SU-DHL-6 (cell line): ENCODE data around the gene RAB6D.
"Not testable (repeated sequence)": the region's sequence is repeated elsewhere in the genome, so short reads cannot be mapped to it uniquely, and the experiment has no call there.

Experiments used
- H2AFZ ChIP-seq: fragments of 200-600 bp; sonication (generic); 2 replicates; pipeline ENCODE4 v1.6.1; 2014; ENCODE audit warnings: low read depth, mild to moderate bottlenecking, moderate library complexity, mixed read lengths, antibody characterized with exemption, low read length; ENCODE audit not compliant: severe bottlenecking
- H3F3A ChIP-seq: fragments of 200-600 bp; shearing (Covaris generic); 2 replicates; pipeline ENCODE4 v1.6.0; 2016; ENCODE audit warnings: antibody characterized with exemption, mild to moderate bottlenecking; ENCODE audit not compliant: insufficient read depth
- H3K27ac ChIP-seq: fragments of 200-600 bp; sonication (generic); 2 replicates; pipeline ENCODE4 v1.5.1; 2016; ENCODE audit warnings: low read depth, mild to moderate bottlenecking, low read length, moderate library complexity, mixed read lengths
- H3K27me3 ChIP-seq: fragments of 200-600 bp; sonication (generic), shearing (Covaris generic); 2 replicates; pipeline ENCODE4 v1.6.0; 2014; ENCODE audit warnings: mild to moderate bottlenecking, low read length
- H3K36me3 ChIP-seq: fragments of 200-600 bp; sonication (generic); 2 replicates; pipeline ENCODE4 v1.6.1; 2014; ENCODE audit warnings: mild to moderate bottlenecking, low read length, mixed read lengths
- H3K4me2 ChIP-seq: fragments of 300-600, 200-600 bp; shearing (Covaris generic), sonication (generic); 2 replicates; pipeline ENCODE4 v1.6.0; 2014; ENCODE audit warnings: low read length, low read depth, mild to moderate bottlenecking; ENCODE audit not compliant: poor library complexity, severe bottlenecking
- H3K4me3 ChIP-seq: fragments of 200-600 bp; sonication (generic); 2 replicates; pipeline ENCODE4 v1.5.1; 2014; ENCODE audit warnings: antibody characterized with exemption, low read length, mild to moderate bottlenecking, mixed read lengths; ENCODE audit not compliant: insufficient read depth, poor library complexity, severe bottlenecking
- H3K79me2 ChIP-seq: fragments of 200-600 bp; sonication (generic); 2 replicates; pipeline ENCODE4 v1.6.1; 2014; ENCODE audit warnings: mild to moderate bottlenecking, low read length, moderate library complexity; ENCODE audit not compliant: insufficient read depth
- H3K9ac ChIP-seq: fragments of 200-600 bp; sonication (generic); 2 replicates; pipeline ENCODE4 v1.7.0; 2014; ENCODE audit warnings: mild to moderate bottlenecking, low read length
- H3K9me2 ChIP-seq: fragments of 200-600 bp; sonication (generic); replicated peaks from 2 replicates; pipeline ENCODE4 v1.6.1; 2014; ENCODE audit warnings: low read length; ENCODE audit not compliant: insufficient read depth
- H3K9me3 ChIP-seq: fragments of 200-600 bp; sonication (generic); 2 replicates; pipeline ENCODE4 v1.6.1; 2014; ENCODE audit warnings: low read length, mixed read lengths; ENCODE audit not compliant: insufficient read depth
- H4K20me1 ChIP-seq: fragments of 200-600 bp; sonication (generic); 2 replicates; pipeline ENCODE4 v1.6.1; 2014; ENCODE audit warnings: low read depth, mild to moderate bottlenecking, antibody characterized with exemption, low read length, moderate library complexity, mixed read lengths
- EZH2phosphoT487 ChIP-seq: fragments of 200-600 bp; sonication (generic), shearing (Covaris generic); conservative IDR thresholded peaks from 2 replicates; pipeline ENCODE4 v1.6.1; 2018; ENCODE audit warnings: mild to moderate bottlenecking, antibody characterized with exemption, low read length, moderate library complexity, mixed read lengths
- TF ChIP-seq, protein P1 (sequence below): fragments of 200-600 bp; sonication (generic); IDR thresholded peaks from one replicate; pipeline ENCODE4 v1.5.1; 2017; ENCODE audit warnings: antibody characterized with exemption, mild to moderate bottlenecking, low read length, moderate library complexity; ENCODE audit not compliant: insufficient read depth, poor library complexity, severe bottlenecking

Gene RAB6D

GRCh38 chr2:131391471-131391870, 27.5 kb upstream of the RAB6D start:
- not testable (repeated sequence) for H4K20me1 ChIP-seq, H3K27me3 ChIP-seq, H3K4me2 ChIP-seq, H3K79me2 ChIP-seq, H3K9ac ChIP-seq, H3K9me2 ChIP-seq, H3K36me3 ChIP-seq, H3K4me3 ChIP-seq, H3K9me3 ChIP-seq, H2AFZ ChIP-seq, H3K27ac ChIP-seq, H3F3A ChIP-seq

GRCh38 chr2:131390495-131391130, 26.6 kb upstream of the RAB6D start:
- H3K4me3 ChIP-seq, H3K4me2 ChIP-seq, H2AFZ ChIP-seq, H3K9me2 ChIP-seq, H3K79me2 ChIP-seq, H4K20me1 ChIP-seq, H3K9me3 ChIP-seq, H3K27me3 ChIP-seq, H3K9ac ChIP-seq, H3K27ac ChIP-seq, H3F3A ChIP-seq, H3K36me3 ChIP-seq: not testable (repeated sequence)

GRCh38 chr2:131389657-131390056, 25.7 kb upstream of the RAB6D start:
- Histone ChIP-seq H3K36me3 (no peaks in the 10 kb centered on the region), H3K9me2 (no peaks in the 10 kb centered on the region), H3K27ac (no peak overlapping the region), H3K27me3 (no peaks in the 10 kb centered on the region), H3K9ac (no peak overlapping the region), H3F3A (no peaks in the 10 kb centered on the region), H3K79me2 (no peaks in the 10 kb centered on the region), H3K4me3 (no peak overlapping the region), H3K4me2 (no peak overlapping the region), H4K20me1 (no peaks in the 10 kb centered on the region), H3K9me3 (no peaks in the 10 kb centered on the region), H2AFZ (no peak overlapping the region)
- no peak for TF ChIP-seq EZH2phosphoT487

GRCh38 chr2:131388834-131389233, 24.9 kb upstream of the RAB6D start:
- not testable (repeated sequence) for H3K9me3 ChIP-seq, H3K9me2 ChIP-seq, H3F3A ChIP-seq, H3K4me2 ChIP-seq, H3K79me2 ChIP-seq, H2AFZ ChIP-seq, H3K27me3 ChIP-seq, H3K36me3 ChIP-seq, H3K27ac ChIP-seq, H3K9ac ChIP-seq, H4K20me1 ChIP-seq, H3K4me3 ChIP-seq

GRCh38 chr2:131373111-131373510, 9.1 kb upstream of the RAB6D start:
- H4K20me1 ChIP-seq, H2AFZ ChIP-seq, H3K36me3 ChIP-seq, H3K27me3 ChIP-seq, H3K4me2 ChIP-seq, H3K79me2 ChIP-seq, H3K9ac ChIP-seq, H3K9me2 ChIP-seq, H3F3A ChIP-seq, H3K27ac ChIP-seq, H3K9me3 ChIP-seq, H3K4me3 ChIP-seq: not testable (repeated sequence)

GRCh38 chr2:131369954-131370353, 6.0 kb upstream of the RAB6D start:
- H2AFZ ChIP-seq, result no peak overlapping the region
- H3K9ac ChIP-seq, result no peak overlapping the region
- no peaks in the 10 kb centered on the region for H3F3A ChIP-seq
- H3K4me2 ChIP-seq, result no peak overlapping the region
- TF ChIP-seq, protein P1, sequence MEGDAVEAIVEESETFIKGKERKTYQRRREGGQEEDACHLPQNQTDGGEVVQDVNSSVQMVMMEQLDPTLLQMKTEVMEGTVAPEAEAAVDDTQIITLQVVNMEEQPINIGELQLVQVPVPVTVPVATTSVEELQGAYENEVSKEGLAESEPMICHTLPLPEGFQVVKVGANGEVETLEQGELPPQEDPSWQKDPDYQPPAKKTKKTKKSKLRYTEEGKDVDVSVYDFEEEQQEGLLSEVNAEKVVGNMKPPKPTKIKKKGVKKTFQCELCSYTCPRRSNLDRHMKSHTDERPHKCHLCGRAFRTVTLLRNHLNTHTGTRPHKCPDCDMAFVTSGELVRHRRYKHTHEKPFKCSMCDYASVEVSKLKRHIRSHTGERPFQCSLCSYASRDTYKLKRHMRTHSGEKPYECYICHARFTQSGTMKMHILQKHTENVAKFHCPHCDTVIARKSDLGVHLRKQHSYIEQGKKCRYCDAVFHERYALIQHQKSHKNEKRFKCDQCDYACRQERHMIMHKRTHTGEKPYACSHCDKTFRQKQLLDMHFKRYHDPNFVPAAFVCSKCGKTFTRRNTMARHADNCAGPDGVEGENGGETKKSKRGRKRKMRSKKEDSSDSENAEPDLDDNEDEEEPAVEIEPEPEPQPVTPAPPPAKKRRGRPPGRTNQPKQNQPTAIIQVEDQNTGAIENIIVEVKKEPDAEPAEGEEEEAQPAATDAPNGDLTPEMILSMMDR, result no peak
- TF ChIP-seq EZH2phosphoT487, result no peak
- no peaks in the 10 kb centered on the region for H3K79me2 ChIP-seq
- no peaks in the 10 kb centered on the region for H3K9me3 ChIP-seq
- H3K36me3 ChIP-seq, result no peaks in the 10 kb centered on the region
- no peaks in the 10 kb centered on the region for H3K27me3 ChIP-seq
- H3K27ac ChIP-seq, result no peak overlapping the region
- no peak overlapping the region for H3K4me3 ChIP-seq
- no peaks in the 10 kb centered on the region for H3K9me2 ChIP-seq
- no peaks in the 10 kb centered on the region for H4K20me1 ChIP-seq

DNA sequence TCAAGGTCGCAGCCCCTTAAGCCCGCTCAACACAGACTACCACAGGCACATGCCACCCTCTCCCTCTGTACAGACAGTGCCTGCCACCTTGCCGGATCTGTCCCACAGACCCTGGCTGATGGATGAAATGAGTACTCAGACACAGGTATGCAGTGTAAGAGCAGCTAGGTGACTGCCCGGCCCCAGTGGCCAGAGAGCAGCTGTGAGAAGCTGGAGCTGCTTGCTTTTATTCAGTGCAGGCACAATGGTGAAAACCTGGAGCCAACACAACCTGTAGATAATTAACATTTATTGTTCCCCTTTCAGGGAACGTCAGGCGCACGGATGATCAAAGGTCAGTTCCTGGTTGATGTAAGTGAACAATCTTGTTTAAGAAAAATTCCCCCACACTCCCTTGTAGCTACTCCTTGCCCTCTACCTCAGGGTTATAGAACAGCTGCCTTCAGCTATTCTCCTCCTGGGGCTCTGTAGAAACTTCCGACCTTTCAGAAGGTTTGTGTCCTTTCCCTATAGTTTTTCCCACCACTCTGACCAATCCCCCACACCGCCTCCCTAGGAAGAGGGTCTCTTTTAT, 4.6 kb upstream of the RAB6D start:
- not testable (repeated sequence) for H2AFZ ChIP-seq, H3K79me2 ChIP-seq, H3K9me2 ChIP-seq, H3K9me3 ChIP-seq, H3K27ac ChIP-seq, H4K20me1 ChIP-seq, H3F3A ChIP-seq, H3K4me2 ChIP-seq, H3K9ac ChIP-seq, H3K36me3 ChIP-seq, H3K4me3 ChIP-seq, H3K27me3 ChIP-seq
